ENCODE measurements around the gene TMEM92.

GRCh38 chr17:50257676-50258224 is 16.5 kb upstream of the TMEM92 start:
- no peak for TF ChIP-seq CTCF (IDR thresholded peaks at IDR 0.05; ENCODE audit: insufficient read depth, low read length)
- TF ChIP-seq POLR2AphosphoS5 (IDR thresholded peaks at IDR 0.05; ENCODE audit: low read depth) = no peak
